Mucosa of stomach (tissue), 1 donor: ENCODE data around the gene ANKRD24.
A peak's percentile ranks its signal among the peaks of the same experiment; 100 is the strongest.
"Not testable (repeated sequence)": the region's sequence is repeated elsewhere in the genome, so short reads cannot be mapped to it uniquely, and the experiment has no call there.

ENCODE experiments used
- H3K27me3 ChIP-seq: one replicate; pipeline ENCODE4 v1.7.0; 2013; ENCODE audit warnings: mild to moderate bottlenecking, low read length; ENCODE audit not compliant: control insufficient read depth, insufficient read depth
- H3K36me3 ChIP-seq: one replicate; pipeline ENCODE4 v1.7.0; 2013; ENCODE audit warnings: low read length; ENCODE audit not compliant: control insufficient read depth, insufficient read depth
- H3K4me1 ChIP-seq: one replicate; pipeline ENCODE4 v1.7.0; 2013; ENCODE audit warnings: mild to moderate bottlenecking, low read length; ENCODE audit not compliant: control insufficient read depth, insufficient read depth
- H3K4me3 ChIP-seq: one replicate; pipeline ENCODE4 v1.7.0; 2013; ENCODE audit warnings: low read length
- H3K9ac ChIP-seq: one replicate; pipeline ENCODE4 v1.7.0; 2013; ENCODE audit warnings: mild to moderate bottlenecking, low read length, moderate library complexity
- H3K9me3 ChIP-seq: one replicate; pipeline ENCODE4 v1.7.0; 2013; ENCODE audit warnings: mild to moderate bottlenecking, low read length, moderate library complexity; ENCODE audit not compliant: control insufficient read depth
- donor health status: Pancreatic carcinoma.

The ANKRD24 gene

GRCh38 chr19:4182084-4182810 lies at the start of gene ANKRD24, which contains the start of gene SIRT6:
Gene ANKRD24, plus strand, starts transcription at chr19:4182689. Its CDS starts 3,737 bp downstream, at chr19:4186426.
Gene SIRT6, minus strand, starts transcription at chr19:4182563. Its CDS starts 24 bp downstream, at chr19:4182539.
- H3K4me3 ChIP-seq = peak within 1 kb of the TSS; percentile 40
- peak within 1 kb of the TSS; percentile 85 for H3K9ac ChIP-seq
- peaks cover 19% of the 10 kb centered on the region for H3K4me1 ChIP-seq
- no peaks in the 10 kb centered on the region for H3K27me3 ChIP-seq
- no peaks in the 10 kb centered on the region for H3K9me3 ChIP-seq
- peaks cover under 1% of the 10 kb centered on the region for H3K36me3 ChIP-seq

GRCh38 chr19:4134351-4134750 lies 48.1 kb upstream of the ANKRD24 start:
- Histone ChIP-seq H3K4me1 (peaks cover 10% of the 10 kb centered on the region), H3K9ac (no peak overlapping the region), H3K36me3 (no peaks in the 10 kb centered on the region), H3K4me3 (no peak overlapping the region), H3K9me3 (no peaks in the 10 kb centered on the region), H3K27me3 (no peaks in the 10 kb centered on the region)

- peaks cover 19% of the 10 kb centered on the region for H3K4me1 ChIP-seq
- not testable (repeated sequence) for H3K36me3 ChIP-seq, H3K9ac ChIP-seq, H3K4me3 ChIP-seq, H3K27me3 ChIP-seq, H3K9me3 ChIP-seq
Measured at GRCh38 chr19:4135386-4135785, 47.1 kb upstream of the ANKRD24 start.

GRCh38 chr19:4136680-4137088 lies 45.8 kb upstream of the ANKRD24 start:
- Histone ChIP-seq H3K36me3 (no peaks in the 10 kb centered on the region), H3K4me3 (no peak overlapping the region), H3K4me1 (peaks cover 18% of the 10 kb centered on the region), H3K27me3 (no peaks in the 10 kb centered on the region), H3K9me3 (no peaks in the 10 kb centered on the region), H3K9ac (no peak overlapping the region)

- peaks cover 18% of the 10 kb centered on the region for H3K4me1 ChIP-seq
- no peaks in the 10 kb centered on the region for H3K36me3 ChIP-seq
- no peak overlapping the region for H3K4me3 ChIP-seq
- H3K27me3 ChIP-seq = no peaks in the 10 kb centered on the region
- no peak overlapping the region for H3K9ac ChIP-seq
- no peaks in the 10 kb centered on the region for H3K9me3 ChIP-seq
Measured at GRCh38 chr19:4138445-4138844, 44.0 kb upstream of the ANKRD24 start.

- no peak overlapping the region for H3K4me3 ChIP-seq
- H3K9ac ChIP-seq = no peak overlapping the region
- H3K9me3 ChIP-seq = no peaks in the 10 kb centered on the region
- H3K4me1 ChIP-seq = peaks cover 21% of the 10 kb centered on the region
- no peaks in the 10 kb centered on the region for H3K36me3 ChIP-seq
- no peaks in the 10 kb centered on the region for H3K27me3 ChIP-seq
Measured at GRCh38 chr19:4139614-4140236, 42.8 kb upstream of the ANKRD24 start.

- Histone ChIP-seq H3K9ac (no peak overlapping the region), H3K4me3 (no peak overlapping the region), H3K4me1 (peaks cover 26% of the 10 kb centered on the region), H3K27me3 (no peaks in the 10 kb centered on the region), H3K9me3 (no peaks in the 10 kb centered on the region), H3K36me3 (no peaks in the 10 kb centered on the region)
Measured at GRCh38 chr19:4140237-4140711, 42.2 kb upstream of the ANKRD24 start.

GRCh38 chr19:4142916-4143315 lies 39.6 kb upstream of the ANKRD24 start:
- not testable (repeated sequence) for H3K9me3 ChIP-seq, H3K27me3 ChIP-seq, H3K36me3 ChIP-seq, H3K4me3 ChIP-seq, H3K9ac ChIP-seq
- peaks cover 46% of the 10 kb centered on the region for H3K4me1 ChIP-seq

- no peak overlapping the region for H3K4me3 ChIP-seq
- H3K4me1 ChIP-seq = peaks cover 53% of the 10 kb centered on the region
- H3K9me3 ChIP-seq = no peaks in the 10 kb centered on the region
- H3K9ac ChIP-seq = no peak overlapping the region
- H3K27me3 ChIP-seq = no peaks in the 10 kb centered on the region
- no peaks in the 10 kb centered on the region for H3K36me3 ChIP-seq
Measured at GRCh38 chr19:4144666-4145249, 37.7 kb upstream of the ANKRD24 start.

GRCh38 chr19:4149518-4150288 lies 32.8 kb upstream of the ANKRD24 start:
- Histone ChIP-seq H3K36me3 (no peaks in the 10 kb centered on the region), H3K9ac (no peak overlapping the region), H3K27me3 (no peaks in the 10 kb centered on the region)

GRCh38 chr19:4151623-4152022 lies 30.9 kb upstream of the ANKRD24 start:
- H3K9ac ChIP-seq = no peak overlapping the region
- no peaks in the 10 kb centered on the region for H3K36me3 ChIP-seq
- no peak overlapping the region for H3K4me3 ChIP-seq
- H3K4me1 ChIP-seq = peaks cover 41% of the 10 kb centered on the region
- no peaks in the 10 kb centered on the region for H3K27me3 ChIP-seq
- no peaks in the 10 kb centered on the region for H3K9me3 ChIP-seq

More at GRCh38 chr19:4149518-4150288, 32.8 kb upstream of the ANKRD24 start:
- Histone ChIP-seq H3K9me3 (no peaks in the 10 kb centered on the region), H3K4me1 (peaks cover 57% of the 10 kb centered on the region), H3K4me3 (no peak overlapping the region)
